IPS-18a (cell line): Measurements from ENCODE around the gene SUN1.
"Not testable (repeated sequence)": the region's sequence is repeated elsewhere in the genome, so short reads cannot be mapped to it uniquely, and the experiment has no call there.

Source experiments
- H3K27ac ChIP-seq: one replicate; pipeline ENCODE4 v1.5.1; 2013; ENCODE audit warnings: low read length
- H3K27me3 ChIP-seq: one replicate; pipeline ENCODE4 v1.6.1; 2013; ENCODE audit warnings: mild to moderate bottlenecking, low read length; ENCODE audit not compliant: control insufficient read depth, insufficient read depth
- H3K36me3 ChIP-seq: one replicate; pipeline ENCODE4 v1.6.1; 2013; ENCODE audit warnings: low read depth, low read length; ENCODE audit not compliant: control insufficient read depth
- H3K4me1 ChIP-seq: one replicate; pipeline ENCODE4 v1.6.1; 2013; ENCODE audit warnings: low read depth, low read length; ENCODE audit not compliant: control insufficient read depth
- H3K4me3 ChIP-seq: one replicate; pipeline ENCODE4 v1.5.1; 2013; ENCODE audit warnings: low read length
- H3K9ac ChIP-seq: one replicate; pipeline ENCODE4 v1.6.1; 2013; ENCODE audit warnings: mild to moderate bottlenecking, low read length, moderate library complexity
- H3K9me3 ChIP-seq: one replicate; pipeline ENCODE4 v1.6.1; 2013; ENCODE audit warnings: low read depth, low read length; ENCODE audit not compliant: control insufficient read depth

The SUN1 gene

GRCh38 chr7:908159-908581, 75.9 kb downstream of the SUN1 start:
- Histone ChIP-seq H3K9me3 (no peaks in the 10 kb centered on the region), H3K27ac (no peak overlapping the region), H3K4me1 (no peaks in the 10 kb centered on the region), H3K27me3 (peaks cover 44% of the 10 kb centered on the region), H3K4me3 (no peak overlapping the region), H3K9ac (no peak overlapping the region), H3K36me3 (no peaks in the 10 kb centered on the region)

- not testable (repeated sequence) for H3K9me3 ChIP-seq, H3K27ac ChIP-seq, H3K4me1 ChIP-seq, H3K36me3 ChIP-seq, H3K9ac ChIP-seq
- peaks cover 44% of the 10 kb centered on the region for H3K27me3 ChIP-seq
- H3K4me3 ChIP-seq, result peak overlapping the region; percentile 40
Observed at GRCh38 chr7:908591-909357, 76.5 kb downstream of the SUN1 start.

GRCh38 chr7:909358-910329, 77.4 kb downstream of the SUN1 start:
- Histone ChIP-seq H3K4me3 (peak overlapping the region; percentile 17), H3K9me3 (no peaks in the 10 kb centered on the region), H3K27me3 (peaks cover 40% of the 10 kb centered on the region), H3K36me3 (no peaks in the 10 kb centered on the region), H3K27ac (no peak overlapping the region), H3K4me1 (no peaks in the 10 kb centered on the region), H3K9ac (no peak overlapping the region)

GRCh38 chr7:910441-910861, 78.2 kb downstream of the SUN1 start:
- H3K9me3 ChIP-seq, result no peaks in the 10 kb centered on the region
- no peak overlapping the region for H3K4me3 ChIP-seq
- H3K9ac ChIP-seq, result no peak overlapping the region
- H3K4me1 ChIP-seq, result no peaks in the 10 kb centered on the region
- H3K36me3 ChIP-seq, result no peaks in the 10 kb centered on the region
- H3K27ac ChIP-seq, result no peak overlapping the region
- H3K27me3 ChIP-seq, result peaks cover 32% of the 10 kb centered on the region

- H3K9me3 ChIP-seq, result no peaks in the 10 kb centered on the region
- H3K4me3 ChIP-seq, result no peak overlapping the region
- no peak overlapping the region for H3K27ac ChIP-seq
- peaks cover 30% of the 10 kb centered on the region for H3K27me3 ChIP-seq
- no peaks in the 10 kb centered on the region for H3K4me1 ChIP-seq
- no peak overlapping the region for H3K9ac ChIP-seq
- no peaks in the 10 kb centered on the region for H3K36me3 ChIP-seq
Observed at GRCh38 chr7:910931-911431, 78.7 kb downstream of the SUN1 start.

- H3K4me1 ChIP-seq, result no peaks in the 10 kb centered on the region
Observed at GRCh38 chr7:911791-912480, 79.7 kb downstream of the SUN1 start.

GRCh38 chr7:913736-914520, 81.7 kb downstream of the SUN1 start:
- Histone ChIP-seq H3K9ac (no peak overlapping the region), H3K4me3 (no peak overlapping the region), H3K27me3 (peaks cover 8% of the 10 kb centered on the region), H3K27ac (no peak overlapping the region), H3K9me3 (no peaks in the 10 kb centered on the region), H3K36me3 (no peaks in the 10 kb centered on the region), H3K4me1 (no peaks in the 10 kb centered on the region)

More at GRCh38 chr7:911791-912480, 79.7 kb downstream of the SUN1 start:
- H3K9ac ChIP-seq, result no peak overlapping the region
- no peaks in the 10 kb centered on the region for H3K9me3 ChIP-seq
- H3K27ac ChIP-seq, result no peak overlapping the region
- peaks cover 26% of the 10 kb centered on the region for H3K27me3 ChIP-seq
- no peaks in the 10 kb centered on the region for H3K36me3 ChIP-seq
- no peak overlapping the region for H3K4me3 ChIP-seq

- Histone ChIP-seq H3K4me1 (no peaks in the 10 kb centered on the region), H3K4me3 (no peak overlapping the region), H3K9me3 (no peaks in the 10 kb centered on the region), H3K27me3 (peaks cover 4% of the 10 kb centered on the region), H3K36me3 (no peaks in the 10 kb centered on the region), H3K27ac (no peak overlapping the region), H3K9ac (no peak overlapping the region)
Observed at GRCh38 chr7:914521-915194, 82.4 kb downstream of the SUN1 start.

- no peaks in the 10 kb centered on the region for H3K9me3 ChIP-seq
- H3K27me3 ChIP-seq, result no peaks in the 10 kb centered on the region
- H3K4me3 ChIP-seq, result no peak overlapping the region
- H3K27ac ChIP-seq, result no peak overlapping the region
- no peaks in the 10 kb centered on the region for H3K4me1 ChIP-seq
- no peak overlapping the region for H3K9ac ChIP-seq
- no peaks in the 10 kb centered on the region for H3K36me3 ChIP-seq
Observed at GRCh38 chr7:915291-916218, 83.3 kb downstream of the SUN1 start.
